Stimulated activated CD8-positive, alpha-beta memory T cell treated with anti-CD3 and anti-CD28 coated beads, Interleukin-12 subunit alpha, Interleukin-12 subunit beta, amount 100 ng/mL, for 24 hours (primary cell): ENCODE results near the gene C2orf69.
"Not testable (repeated sequence)": the region's sequence is repeated elsewhere in the genome, so short reads cannot be mapped to it uniquely, and the experiment has no call there.

Experiments used
- DNase-seq: peaks from one replicate; pipeline ENCODE4 v3.0.0-alpha.2; 2020; ENCODE audit errors: extremely low read depth

C2orf69 gene

GRCh38 chr2:199911052-199911876, at the start of gene C2orf69:
Gene C2orf69 (plus strand): TSS chr2:199911293. CDS start chr2:199911439, 146 bp downstream.
- peak; percentile 81 for DNase-seq

GRCh38 chr2:199862788-199863187, 48.3 kb upstream of the C2orf69 start:
- DNase-seq: no peak

- no peak for DNase-seq
These were observed 45.2 kb upstream of the C2orf69 start for GRCh38 chr2:199865905-199866304.

GRCh38 chr2:199868431-199869226, 42.5 kb upstream of the C2orf69 start:
- no peak for DNase-seq

GRCh38 chr2:199869227-199869541, 41.9 kb upstream of the C2orf69 start:
- no peak for DNase-seq

- DNase-seq: no peak
These were observed 41.4 kb upstream of the C2orf69 start for GRCh38 chr2:199869653-199870052.

- no peak for DNase-seq
These were observed 40.5 kb upstream of the C2orf69 start for GRCh38 chr2:199870581-199870980.

GRCh38 chr2:199874209-199874608, 36.9 kb upstream of the C2orf69 start:
- DNase-seq: no peak

GRCh38 chr2:199875400-199875799, 35.7 kb upstream of the C2orf69 start:
- no peak for DNase-seq

- no peak for DNase-seq
These were observed 28.4 kb upstream of the C2orf69 start for GRCh38 chr2:199882667-199883066.

GRCh38 chr2:199883474-199884212, 27.4 kb upstream of the C2orf69 start:
- no peak for DNase-seq

- DNase-seq: no peak
These were observed 15.7 kb upstream of the C2orf69 start for GRCh38 chr2:199895406-199895805.

GRCh38 chr2:199896617-199897016, 14.5 kb upstream of the C2orf69 start:
- DNase-seq: no peak

GRCh38 chr2:199901942-199902341, 9.2 kb upstream of the C2orf69 start:
- no peak for DNase-seq

- DNase-seq: no peak
These were observed 8.5 kb upstream of the C2orf69 start for GRCh38 chr2:199902486-199903110.

- no peak for DNase-seq
These were observed 8.0 kb upstream of the C2orf69 start for GRCh38 chr2:199903111-199903510.

- no peak for DNase-seq
These were observed 3.9 kb upstream of the C2orf69 start for GRCh38 chr2:199907008-199907714.

GRCh38 chr2:199910338-199911051, 598 bp upstream of the C2orf69 start:
- no peak for DNase-seq

GRCh38 chr2:199911877-199912161, 726 bp downstream of the C2orf69 start:
- DNase-seq: no peak

- DNase-seq: not testable (repeated sequence)
These were observed 1.5 kb downstream of the C2orf69 start for GRCh38 chr2:199912553-199913114.
